AG09309 (cell line): Measurements from ENCODE around the gene EMB.
A peak's percentile ranks its signal among the peaks of the same experiment; 100 is the strongest.
"Not testable (repeated sequence)": the region's sequence is repeated elsewhere in the genome, so short reads cannot be mapped to it uniquely, and the experiment has no call there.

Experiments
- DNase-seq: peaks from one replicate; pipeline ENCODE4 v3.0.0-alpha.2; 2010; ENCODE audit warnings: low read depth
- H3K4me3 ChIP-seq: 2 replicates; pipeline ENCODE4 v1.5.1; 2011; ENCODE audit warnings: mild to moderate bottlenecking, low read depth, low read length, moderate library complexity; ENCODE audit not compliant: control insufficient read depth
- TF ChIP-seq, protein P1 (sequence below): IDR thresholded peaks from 2 replicates; pipeline ENCODE4 v1.5.1; 2011; ENCODE audit warnings: mild to moderate bottlenecking, low read depth, low read length, inconsistent platforms; ENCODE audit not compliant: insufficient read depth, control insufficient read depth; ENCODE audit errors: missing control alignments

EMB gene, protein sequence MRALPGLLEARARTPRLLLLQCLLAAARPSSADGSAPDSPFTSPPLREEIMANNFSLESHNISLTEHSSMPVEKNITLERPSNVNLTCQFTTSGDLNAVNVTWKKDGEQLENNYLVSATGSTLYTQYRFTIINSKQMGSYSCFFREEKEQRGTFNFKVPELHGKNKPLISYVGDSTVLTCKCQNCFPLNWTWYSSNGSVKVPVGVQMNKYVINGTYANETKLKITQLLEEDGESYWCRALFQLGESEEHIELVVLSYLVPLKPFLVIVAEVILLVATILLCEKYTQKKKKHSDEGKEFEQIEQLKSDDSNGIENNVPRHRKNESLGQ

DNA sequence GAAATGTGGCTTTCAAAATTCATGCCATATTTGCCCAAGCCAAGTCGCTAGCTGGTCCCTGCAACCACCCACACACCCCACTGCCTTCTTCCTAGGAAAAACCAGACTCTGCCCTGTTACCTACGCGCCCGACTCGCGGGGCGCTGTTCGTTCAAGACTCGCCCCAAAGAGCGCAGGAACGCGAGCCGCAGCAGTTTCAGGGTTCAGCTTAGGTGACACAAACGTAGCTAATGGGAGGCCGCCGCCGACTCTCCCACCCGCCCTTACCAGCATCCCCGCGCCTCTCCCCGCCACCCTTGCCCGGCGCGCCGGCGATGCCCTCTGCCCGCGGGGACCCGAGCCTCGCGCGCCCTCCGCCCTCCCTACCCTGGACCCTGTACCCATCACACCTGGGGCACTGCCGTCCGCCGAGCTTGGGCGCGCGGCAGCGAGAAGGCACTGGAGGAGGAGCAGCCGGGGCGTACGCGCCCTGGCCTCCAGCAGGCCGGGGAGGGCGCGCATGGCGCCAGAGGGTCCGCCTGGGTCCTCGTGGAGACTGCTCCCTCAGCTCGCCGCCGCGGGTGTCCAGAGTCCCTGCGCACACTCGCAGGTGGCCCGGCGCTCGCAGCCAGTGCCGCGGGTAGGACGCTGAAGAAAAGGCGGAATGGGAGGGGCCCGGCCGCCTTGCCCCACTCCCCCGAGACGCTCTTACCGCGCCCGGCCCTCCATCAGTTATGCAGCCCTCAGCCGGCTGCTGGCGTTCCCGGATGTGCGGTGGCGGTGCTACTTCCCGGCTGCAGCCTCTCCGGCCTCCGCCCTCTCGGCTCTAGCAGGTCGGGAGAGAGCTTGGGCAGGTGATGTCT, at the start of gene EMB:
TSS of gene EMB (minus strand) at position 638 of the 842 bp plus-strand sequence. CDS start at position 501, 137 bp downstream.
- DNase-seq, result no peak
- TF ChIP-seq, protein P1, sequence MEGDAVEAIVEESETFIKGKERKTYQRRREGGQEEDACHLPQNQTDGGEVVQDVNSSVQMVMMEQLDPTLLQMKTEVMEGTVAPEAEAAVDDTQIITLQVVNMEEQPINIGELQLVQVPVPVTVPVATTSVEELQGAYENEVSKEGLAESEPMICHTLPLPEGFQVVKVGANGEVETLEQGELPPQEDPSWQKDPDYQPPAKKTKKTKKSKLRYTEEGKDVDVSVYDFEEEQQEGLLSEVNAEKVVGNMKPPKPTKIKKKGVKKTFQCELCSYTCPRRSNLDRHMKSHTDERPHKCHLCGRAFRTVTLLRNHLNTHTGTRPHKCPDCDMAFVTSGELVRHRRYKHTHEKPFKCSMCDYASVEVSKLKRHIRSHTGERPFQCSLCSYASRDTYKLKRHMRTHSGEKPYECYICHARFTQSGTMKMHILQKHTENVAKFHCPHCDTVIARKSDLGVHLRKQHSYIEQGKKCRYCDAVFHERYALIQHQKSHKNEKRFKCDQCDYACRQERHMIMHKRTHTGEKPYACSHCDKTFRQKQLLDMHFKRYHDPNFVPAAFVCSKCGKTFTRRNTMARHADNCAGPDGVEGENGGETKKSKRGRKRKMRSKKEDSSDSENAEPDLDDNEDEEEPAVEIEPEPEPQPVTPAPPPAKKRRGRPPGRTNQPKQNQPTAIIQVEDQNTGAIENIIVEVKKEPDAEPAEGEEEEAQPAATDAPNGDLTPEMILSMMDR, result no peak
- H3K4me3 ChIP-seq, result peak within 1 kb of the TSS; percentile 33

DNA sequence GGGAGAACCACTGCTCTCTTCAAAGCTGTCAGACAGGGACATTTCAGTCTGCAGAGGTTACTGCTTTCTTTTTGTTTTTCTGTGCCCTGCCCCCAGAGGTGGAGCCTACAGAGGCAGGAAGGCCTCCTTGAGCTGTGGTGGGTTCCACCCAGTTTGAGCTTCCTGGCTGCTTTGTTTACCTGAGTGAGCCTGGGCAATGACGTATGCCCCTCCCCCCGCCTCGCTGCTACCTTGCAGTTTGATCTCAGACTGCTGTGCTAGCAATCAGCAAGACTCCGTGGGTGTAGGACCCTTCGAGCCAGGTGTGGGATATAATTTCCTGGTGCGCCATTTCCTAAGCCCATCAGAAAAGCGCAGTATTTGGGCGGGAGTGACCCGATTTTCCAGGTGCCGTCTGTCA, 48.4 kb upstream of the EMB start:
- DNase-seq, H3K4me3 ChIP-seq: not testable (repeated sequence)

DNA sequence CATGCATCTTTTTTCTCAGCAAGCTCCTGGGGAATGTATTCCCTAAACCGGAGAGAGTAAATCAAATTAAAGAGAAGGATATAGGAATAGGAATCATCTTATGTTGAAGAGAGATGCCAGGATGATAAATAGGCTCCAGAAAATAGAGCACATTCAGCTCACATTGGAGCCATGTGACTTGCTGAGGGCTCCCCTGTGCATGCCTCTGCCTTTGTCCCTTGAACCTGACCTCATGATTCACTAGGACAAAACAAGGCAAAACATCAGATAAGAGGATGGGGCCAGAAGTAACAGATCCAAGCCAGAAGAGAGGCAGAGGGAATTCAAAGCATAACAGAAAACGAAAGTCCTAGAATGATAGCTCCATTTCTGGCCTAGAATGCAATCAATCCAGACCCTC, 37.7 kb upstream of the EMB start:
- not testable (repeated sequence) for DNase-seq, H3K4me3 ChIP-seq

DNA sequence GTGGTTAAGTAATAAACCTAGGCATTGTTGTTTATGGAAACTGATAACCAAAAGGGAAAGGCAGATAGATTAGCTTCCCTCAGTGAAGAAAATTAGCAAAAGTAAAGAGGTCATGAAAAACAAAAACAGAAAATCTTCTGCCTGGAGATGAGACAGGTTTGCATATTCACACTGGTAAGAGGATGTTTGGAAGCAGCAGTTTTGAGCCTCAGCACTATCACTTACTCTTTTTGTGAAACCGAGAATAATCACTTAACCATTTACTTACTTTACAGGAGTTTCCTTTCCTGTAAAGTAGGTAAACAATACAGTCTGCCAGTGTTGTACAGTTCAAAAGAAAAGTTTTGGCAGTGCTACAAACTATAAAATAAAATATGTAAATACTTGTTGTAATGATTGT, 35.5 kb upstream of the EMB start:
- no peak overlapping the region for H3K4me3 ChIP-seq
- TF ChIP-seq, protein P1, result no peak

DNA sequence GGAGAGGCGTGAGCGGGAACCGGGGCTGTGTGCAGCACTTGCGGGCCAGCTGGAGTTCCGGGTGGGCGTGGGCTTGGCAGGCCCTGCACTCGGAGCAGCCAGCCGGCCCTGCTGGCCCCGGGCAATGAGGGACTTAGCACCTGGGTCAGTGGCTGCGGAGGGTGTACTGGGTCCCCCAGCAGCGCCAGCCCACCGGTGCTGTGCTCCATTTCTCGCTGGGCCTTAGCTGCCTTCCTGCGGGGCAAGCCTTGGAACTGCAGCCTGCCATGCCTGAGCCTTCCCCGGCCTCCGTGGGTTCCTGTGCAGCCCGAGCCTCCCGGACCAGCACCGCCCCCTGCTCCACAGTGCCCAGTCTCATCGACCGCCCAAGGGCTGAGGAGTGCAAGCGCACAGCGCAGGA, 23.9 kb upstream of the EMB start:
- DNase-seq, H3K4me3 ChIP-seq: not testable (repeated sequence)

More for the DNA sequence above, 35.5 kb upstream of the EMB start:
- DNase-seq, result no peak

DNA sequence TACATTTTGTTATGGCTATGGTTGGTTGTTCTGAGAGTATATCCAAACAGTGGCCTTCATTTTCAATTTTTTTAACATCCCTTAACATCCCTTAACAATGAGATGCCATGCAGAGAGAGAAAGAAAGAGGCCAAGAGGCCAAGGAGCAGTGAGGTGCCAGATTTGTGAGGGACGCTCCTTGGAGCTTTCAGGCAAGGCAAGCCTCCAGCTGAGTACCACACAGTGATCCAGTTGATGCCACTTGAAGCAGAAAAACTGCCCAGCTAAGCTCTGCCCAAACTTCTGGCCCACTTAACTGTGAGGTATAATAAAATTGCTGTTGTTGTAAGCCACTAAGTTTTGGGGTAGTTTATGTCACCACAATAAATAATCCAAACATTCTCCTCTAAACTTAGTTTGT, 22.6 kb upstream of the EMB start:
- no peak for DNase-seq
- H3K4me3 ChIP-seq, result no peak overlapping the region
- TF ChIP-seq, protein P1, result no peak

DNA sequence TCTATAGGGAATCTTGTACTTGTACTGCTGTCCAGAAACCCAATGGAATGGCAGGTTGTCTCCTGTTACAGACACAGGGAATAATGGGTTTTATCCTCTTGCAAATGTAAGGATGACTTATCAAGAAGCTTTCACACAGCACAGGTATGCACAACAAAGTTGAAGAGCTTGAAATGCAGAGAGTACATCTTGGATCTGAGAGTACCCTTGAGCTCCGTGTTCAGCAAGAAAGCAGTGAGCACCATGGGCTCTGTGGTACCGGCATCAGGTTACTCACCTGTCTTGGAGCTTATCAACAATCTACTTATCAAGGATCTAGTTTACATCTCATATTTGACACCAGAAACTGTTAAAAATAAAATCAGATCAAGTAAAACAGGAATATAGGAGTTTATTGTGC, 22.0 kb upstream of the EMB start:
- TF ChIP-seq, protein P1, result no peak
- H3K4me3 ChIP-seq, result no peak overlapping the region
- no peak for DNase-seq

DNA sequence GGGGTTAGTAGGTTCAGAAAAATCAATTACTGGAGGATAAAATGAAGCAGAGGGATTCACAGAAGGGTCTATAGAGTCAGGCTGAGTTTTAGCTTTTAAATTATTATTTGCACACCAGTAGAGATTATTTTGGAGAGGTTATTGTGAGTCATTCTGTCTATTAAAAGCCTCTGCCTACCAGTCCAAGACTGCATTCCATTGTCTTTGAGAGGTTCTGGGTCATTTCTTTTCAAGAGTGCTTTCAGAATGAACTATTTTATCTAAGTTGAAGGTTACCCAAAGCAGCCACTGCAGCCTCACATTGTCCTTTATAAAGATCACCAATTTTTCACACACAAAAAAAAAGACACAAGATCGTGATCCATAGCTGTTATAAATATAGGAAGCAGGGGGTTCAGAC, 21.5 kb upstream of the EMB start:
- DNase-seq, H3K4me3 ChIP-seq: not testable (repeated sequence)

DNA sequence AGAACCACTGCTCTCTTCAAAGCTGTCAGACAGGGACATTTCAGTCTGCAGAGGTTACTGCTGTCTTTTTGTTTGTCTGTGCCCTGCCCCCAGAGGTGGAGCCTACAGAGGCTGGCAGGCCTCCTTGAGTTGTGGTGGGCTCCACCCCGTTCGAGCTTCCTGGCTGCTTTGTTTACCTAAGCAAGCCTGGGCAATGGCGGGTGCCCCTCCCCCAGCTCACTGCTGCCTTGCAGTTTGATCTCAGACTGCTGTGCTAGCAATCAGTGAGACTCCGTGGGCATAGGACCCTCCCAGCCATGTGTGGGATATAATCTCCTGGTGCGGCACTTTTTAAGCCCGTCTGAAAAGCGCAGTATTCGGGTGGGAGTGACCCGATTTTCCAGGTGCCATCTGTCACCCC, 17.3 kb upstream of the EMB start:
- not testable (repeated sequence) for H3K4me3 ChIP-seq, DNase-seq

DNA sequence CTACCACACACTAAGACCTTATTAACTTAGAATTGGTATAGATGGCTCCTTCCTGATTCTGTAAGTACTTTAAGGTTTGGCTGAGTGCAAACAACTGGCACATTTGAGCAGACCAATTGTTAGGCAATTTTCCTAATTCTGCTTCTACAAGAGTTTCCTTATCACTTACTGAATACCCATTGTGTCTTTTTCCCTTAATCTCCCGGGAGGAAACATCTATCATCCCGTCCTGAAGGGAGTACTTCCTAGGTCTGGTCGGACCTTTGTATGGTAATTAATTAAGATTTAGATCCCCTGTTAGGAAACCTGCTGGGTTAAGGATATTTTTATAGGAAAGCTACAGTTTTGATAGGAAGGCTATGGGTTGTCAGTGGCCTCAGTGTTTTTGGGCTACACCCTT, 8.2 kb upstream of the EMB start:
- not testable (repeated sequence) for H3K4me3 ChIP-seq, DNase-seq
